IMR-90 (cell line): ENCODE data around the gene STAT4. TPM values are rescaled to one million over a fixed set of nuclear protein-coding genes. Genes with fewer than 3 reads are reported as not detected.

Experiments
- ATAC-seq: fragments of 200-7000 bp; cut with Tn5 transposase; 2 replicates; pipeline ENCODE4 v1.9.1; 2020; ENCODE audit warnings: low read depth, mild to moderate bottlenecking, moderate library complexity
- BruUV-seq: library from RNA; stranded (reverse); fragments of 400-500 nt; replicated peaks from 2 replicates; lab custom pipeline; 2021; lab: Mats Ljungman, UMichigan
- CTCF ChIA-PET: fragments of 300-600 bp; formaldehyde crosslinking; extraction: SDS; loops from one replicate; lab custom pipeline; 2021; ENCODE audit warnings: antibody characterized with exemption; lab: Yijun Ruan, JAX
- POLR2A ChIA-PET: fragments of 300-600 bp; sonication (Branson Sonifier 250); formaldehyde crosslinking; loops from one replicate; lab custom pipeline; 2022; ENCODE audit warnings: antibody characterized with exemption; ENCODE audit not compliant: unreplicated experiment; lab: Charles Lee
- DNase-seq: peaks from one replicate; pipeline ENCODE4 v3.0.0; 2013
- H2AFZ ChIP-seq: replicated peaks from 2 replicates; pipeline ENCODE3; 2013; ENCODE audit warnings: low read length, mild to moderate bottlenecking; ENCODE audit not compliant: poor library complexity
- H2AK5ac ChIP-seq: 2 replicates; pipeline ENCODE4 v1.6.1; 2013; ENCODE audit warnings: low read depth, low read length, inconsistent platforms
- H2AK9ac ChIP-seq: replicated peaks from 2 replicates; pipeline ENCODE3; 2013; ENCODE audit warnings: mild to moderate bottlenecking, low read depth, low read length, moderate library complexity; ENCODE audit not compliant: poor library complexity
- H2BK120ac ChIP-seq: 2 replicates; pipeline ENCODE4 v1.6.1; 2013; ENCODE audit warnings: low read depth, low read length, inconsistent platforms
- H2BK15ac ChIP-seq: 3 replicates; pipeline ENCODE4 v1.6.1; 2013; ENCODE audit warnings: low read depth, low read length, inconsistent platforms
- H2BK20ac ChIP-seq: 2 replicates; pipeline ENCODE4 v1.6.1; 2013; ENCODE audit warnings: low read depth, mild to moderate bottlenecking, inconsistent platforms, low read length, moderate library complexity
- H2BK5ac ChIP-seq: 2 replicates; pipeline ENCODE4 v1.6.1; 2013; ENCODE audit warnings: mild to moderate bottlenecking, low read depth, low read length, inconsistent platforms; ENCODE audit not compliant: poor library complexity, severe bottlenecking
- H3K14ac ChIP-seq: replicated peaks from 2 replicates; pipeline ENCODE4 v1.6.1; 2013; ENCODE audit warnings: low read depth, low read length, inconsistent platforms
- H3K18ac ChIP-seq: 2 replicates; pipeline ENCODE4 v1.6.1; 2013; ENCODE audit warnings: low read depth, low read length, control low read depth
- H3K23ac ChIP-seq: 2 replicates; pipeline ENCODE4 v1.6.1; 2013; ENCODE audit warnings: low read depth, low read length, inconsistent platforms
- H3K27ac ChIP-seq: 2 replicates; pipeline ENCODE4 v1.5.1; 2013; ENCODE audit warnings: mild to moderate bottlenecking, control low read depth, low read length; ENCODE audit not compliant: insufficient read depth
- H3K27me3 ChIP-seq: 2 replicates; pipeline ENCODE4 v1.6.1; 2013; ENCODE audit warnings: low read length; ENCODE audit not compliant: control insufficient read depth, insufficient read depth
- H3K36me3 ChIP-seq: 2 replicates; pipeline ENCODE4 v1.6.1; 2013; ENCODE audit warnings: low read length, mixed read lengths; ENCODE audit not compliant: control insufficient read depth, insufficient read depth
- H3K4ac ChIP-seq: 2 replicates; pipeline ENCODE4 v1.6.1; 2013; ENCODE audit warnings: low read depth, low read length, inconsistent platforms
- H3K4me1 ChIP-seq: 2 replicates; pipeline ENCODE4 v1.6.1; 2013; ENCODE audit warnings: low read length, mixed read lengths; ENCODE audit not compliant: control insufficient read depth, insufficient read depth
- H3K4me2 ChIP-seq: 2 replicates; pipeline ENCODE4 v1.6.1; 2013; ENCODE audit warnings: low read depth, mild to moderate bottlenecking, control low read depth, low read length, moderate library complexity
- H3K4me3 ChIP-seq: 2 replicates; pipeline ENCODE4 v1.5.1; 2013; ENCODE audit warnings: low read depth, mild to moderate bottlenecking, control low read depth, low read length, moderate library complexity; ENCODE audit not compliant: insufficient read depth
- H3K56ac ChIP-seq: 2 replicates; pipeline ENCODE4 v1.6.1; 2013; ENCODE audit warnings: low read length, inconsistent platforms; ENCODE audit not compliant: insufficient read depth; ENCODE audit errors: extremely low read depth
- H3K79me1 ChIP-seq, 2 experiments: 2 replicates each; pipeline ENCODE4 v1.6.1; 2013; ENCODE audit warnings: low read length in 2 of 2, inconsistent platforms in 1 of 2, low read depth in 1 of 2
- H3K9ac ChIP-seq: 2 replicates; pipeline ENCODE4 v1.6.1; 2013; ENCODE audit warnings: low read depth, low read length, control low read depth
- H3K9me1 ChIP-seq: 2 replicates; pipeline ENCODE4 v1.6.1; 2013; ENCODE audit warnings: low read length, inconsistent platforms; ENCODE audit not compliant: insufficient read depth
- H3K9me3 ChIP-seq: 2 replicates; pipeline ENCODE4 v1.6.1; 2013; ENCODE audit warnings: low read length; ENCODE audit not compliant: control insufficient read depth, insufficient read depth
- H4K20me1 ChIP-seq: 2 replicates; pipeline ENCODE4 v1.6.1; 2013; ENCODE audit warnings: low read length, inconsistent platforms; ENCODE audit not compliant: insufficient read depth
- H4K5ac ChIP-seq: 2 replicates; pipeline ENCODE4 v1.6.1; 2013; ENCODE audit warnings: mild to moderate bottlenecking, low read depth, low read length, control low read depth
- H4K8ac ChIP-seq, 2 experiments: 2 replicates each; pipeline ENCODE4 v1.6.1; 2013; ENCODE audit warnings: low read depth in 2 of 2, low read length in 2 of 2, control low read depth in 1 of 2, inconsistent platforms in 1 of 2
- H4K91ac ChIP-seq: 2 replicates; pipeline ENCODE4 v1.6.1; 2013; ENCODE audit warnings: low read depth, low read length, inconsistent platforms; ENCODE audit not compliant: insufficient read depth
- BHLHE40 ChIP-seq: fragments of 150-350 bp; IDR thresholded peaks from 2 replicates; pipeline ENCODE4 v1.6.1; 2016; ENCODE audit warnings: mild to moderate bottlenecking, low read depth, low read length
- CHD1 ChIP-seq: IDR thresholded peaks from 2 replicates; pipeline ENCODE4 v1.6.1; 2012; ENCODE audit warnings: low read depth, low read length, improper control_type of control experiment
- FOS ChIP-seq: fragments of 150-350 bp; IDR thresholded peaks from 2 replicates; pipeline ENCODE4 v1.6.1; 2016; ENCODE audit warnings: low read depth, low read length
- MAZ ChIP-seq: IDR thresholded peaks from 2 replicates; pipeline ENCODE4 v1.6.1; 2012; ENCODE audit warnings: low read depth, mild to moderate bottlenecking, low read length, improper control_type of control experiment, moderate library complexity, borderline replicate concordance
- MXI1 ChIP-seq: IDR thresholded peaks from 2 replicates; pipeline ENCODE4 v1.6.1; 2012; ENCODE audit warnings: low read depth, mild to moderate bottlenecking, low read length, moderate library complexity, borderline replicate concordance
- POLR2A ChIP-seq: IDR thresholded peaks from 2 replicates; pipeline ENCODE4 v1.6.1; 2012; ENCODE audit warnings: mild to moderate bottlenecking, low read depth, low read length
- RAD21 ChIP-seq: IDR thresholded peaks from 2 replicates; pipeline ENCODE4 v1.6.1; 2012; ENCODE audit warnings: low read length, improper control_type of control experiment
- RCOR1 ChIP-seq: IDR thresholded peaks from 2 replicates; pipeline ENCODE4 v1.6.1; 2012; ENCODE audit warnings: mild to moderate bottlenecking, low read length, improper control_type of control experiment; ENCODE audit not compliant: insufficient replicate concordance
- USF2 ChIP-seq: fragments of 150-350 bp; IDR thresholded peaks from 2 replicates; pipeline ENCODE4 v1.6.1; 2017; ENCODE audit warnings: mild to moderate bottlenecking, antibody characterized with exemption, low read length, low read depth
- WGBS, 2 experiments: methylation state at CpG; one replicate each; pipeline versions ENCODE4 v1.1.5 to v1.1.7; 2013; ENCODE audit warnings: missing lambda C conversion rate in 2 of 2; ENCODE audit not compliant: insufficient read length in 1 of 2; ENCODE audit errors: extremely low coverage in 2 of 2; 5-methylcytosine and 5-hydroxymethylcytosine counted together
- dilution Hi-C: fragments of 300-500 bp; cut with HindIII; formaldehyde crosslinking; loops from one replicate; pipeline ENCODE4 v1.14.3; 2018; ENCODE audit warnings: low sequenced_read_pairs; ENCODE audit not compliant: unreplicated experiment
- in situ Hi-C: fragments of 300-500 bp; cut with MboI; formaldehyde crosslinking; loops from 3 replicates; pipeline ENCODE4 v1.14.3; 2019; ENCODE audit warnings: low sequenced_read_pairs, inconsistent platforms, mixed read lengths
- intact Hi-C: fragments of 100-400 bp; cut with micrococcal nuclease; formaldehyde crosslinking; loops from 2 replicates; pipeline ENCODE4 v1.10.0; 2022
- polyA plus RNA-seq, 3 experiments: library from polyadenylated mRNA; depleted of rRNA; stranded (reverse); fragments of >200 nt; gene quantifications; 2 replicates each; pipeline ENCODE4 v1.2.3, GENCODE V29; 2012; ENCODE audit warnings: low replicate concordance in 1 of 3
- total RNA-seq: library from RNA; depleted of rRNA; stranded (reverse); fragments of >200 nt; gene quantifications from 2 replicates; pipeline ENCODE4 v1.2.3, GENCODE V29; 2012

The STAT4 gene
- total and polyA plus RNA-seq, 2 of the 4 experiments (the other 2 are of a cell fraction), result 0.36 to 0.48 TPM

GRCh38 chr2:191013932-191014652 lies 136.7 kb downstream of the STAT4 start, which contains the start of gene STAT1:
STAT1 (minus strand) TSS chr2:191014171; CDS start chr2:191010003, 4,168 bp downstream.
- Histone ChIP-seq H2AK5ac (peak within 1 kb of the TSS; percentile 93), H3K9ac (peak within 1 kb of the TSS; percentile 87), H3K79me1 (peaks cover 23 to 44% of the 10 kb centered on the region in 2 experiments), H3K9me1 (peaks cover 22% of the 10 kb centered on the region), H2AFZ (peak within 1 kb of the TSS; percentile 93), H3K27me3 (no peaks in the 10 kb centered on the region), H4K20me1 (peaks cover 15% of the 10 kb centered on the region; the same call in 1 of the 2 replicates), H4K91ac (peak within 1 kb of the TSS; percentile 97), H2BK15ac (peak within 1 kb of the TSS; percentile 97), H3K14ac (peak within 1 kb of the TSS; percentile 97), H3K4me3 (peak within 1 kb of the TSS; percentile 82), H3K18ac (peak within 1 kb of the TSS; percentile 72), H2BK120ac (peak within 1 kb of the TSS; percentile 96), H2BK20ac (peak within 1 kb of the TSS; percentile 92), H2BK5ac (peak within 1 kb of the TSS; percentile 83), H3K56ac (peak within 1 kb of the TSS; percentile 98), H3K23ac (peak within 1 kb of the TSS; percentile 98), H3K4me2 (peak within 1 kb of the TSS; percentile 92), H4K5ac (peak within 1 kb of the TSS; percentile 88), H2AK9ac (peak within 1 kb of the TSS; percentile 93), H4K8ac (peak within 1 kb of the TSS; percentile 97), H3K4me1 (peaks cover 12% of the 10 kb centered on the region), H3K4ac (peak within 1 kb of the TSS; percentile 93), H3K9me3 (no peaks in the 10 kb centered on the region), H3K36me3 (peaks cover 7% of the 10 kb centered on the region; the same call in 1 of the 2 replicates), H3K27ac (peak within 1 kb of the TSS; percentile 82)
- dilution Hi-C loops, result no loop called here
- whole genome bisulfite sequencing, 2 experiments, result 0% methylated on average over 48 of the region's 68 CpGs; no CpG with 5 or more reads in 1 of the 2 experiments
- ATAC-seq, result peak; percentile 94
- CTCF ChIA-PET, result no interaction called here
- no TSS peak for BruUV-seq
- TF ChIP-seq MAZ (peak; percentile 97), CHD1 (no peak), USF2 (peak; percentile 53), RAD21 (peak; percentile 30; the same call in 1 of the 2 replicates), BHLHE40 (peak; percentile 97), POLR2A (peak; percentile 96), MXI1 (peak; percentile 49; the same call in 1 of the 2 replicates), RCOR1 (no peak), FOS (peak; percentile 39)
- intact Hi-C loops, result loop anchor here (1.0 to 5.0 kb wide), 2 partner anchors 33 to 141 kb away; no protein-coding TSS in a partner anchor
- POLR2A ChIA-PET, result interaction anchor here (0.7 kb wide), 1 partner anchor 683 kb away, joined by 3 read pairs; no protein-coding TSS in a partner anchor
- in situ Hi-C loops, result no loop called here
- peak; percentile 93 for DNase-seq
